ES-I3 (cell line): ENCODE data around the gene IRF3.

Source experiments
- H3K36me3 ChIP-seq: 2 replicates; pipeline ENCODE4 v1.6.1; 2013; ENCODE audit warnings: mild to moderate bottlenecking, low read length, control low read depth, moderate library complexity; ENCODE audit not compliant: insufficient read depth
- H3K4me1 ChIP-seq: 2 replicates; pipeline ENCODE4 v1.6.1; 2013; ENCODE audit warnings: mild to moderate bottlenecking, control low read depth, low read length; ENCODE audit not compliant: insufficient read depth
- H3K9ac ChIP-seq: 2 replicates; pipeline ENCODE4 v1.6.1; 2013; ENCODE audit warnings: low read depth, mild to moderate bottlenecking, low read length, moderate library complexity
- H3K9me3 ChIP-seq: 2 replicates; pipeline ENCODE4 v1.6.1; 2013; ENCODE audit warnings: mild to moderate bottlenecking, low read length, moderate library complexity; ENCODE audit not compliant: control insufficient read depth, insufficient read depth

The IRF3 gene, protein sequence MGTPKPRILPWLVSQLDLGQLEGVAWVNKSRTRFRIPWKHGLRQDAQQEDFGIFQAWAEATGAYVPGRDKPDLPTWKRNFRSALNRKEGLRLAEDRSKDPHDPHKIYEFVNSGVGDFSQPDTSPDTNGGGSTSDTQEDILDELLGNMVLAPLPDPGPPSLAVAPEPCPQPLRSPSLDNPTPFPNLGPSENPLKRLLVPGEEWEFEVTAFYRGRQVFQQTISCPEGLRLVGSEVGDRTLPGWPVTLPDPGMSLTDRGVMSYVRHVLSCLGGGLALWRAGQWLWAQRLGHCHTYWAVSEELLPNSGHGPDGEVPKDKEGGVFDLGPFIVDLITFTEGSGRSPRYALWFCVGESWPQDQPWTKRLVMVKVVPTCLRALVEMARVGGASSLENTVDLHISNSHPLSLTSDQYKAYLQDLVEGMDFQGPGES

DNA sequence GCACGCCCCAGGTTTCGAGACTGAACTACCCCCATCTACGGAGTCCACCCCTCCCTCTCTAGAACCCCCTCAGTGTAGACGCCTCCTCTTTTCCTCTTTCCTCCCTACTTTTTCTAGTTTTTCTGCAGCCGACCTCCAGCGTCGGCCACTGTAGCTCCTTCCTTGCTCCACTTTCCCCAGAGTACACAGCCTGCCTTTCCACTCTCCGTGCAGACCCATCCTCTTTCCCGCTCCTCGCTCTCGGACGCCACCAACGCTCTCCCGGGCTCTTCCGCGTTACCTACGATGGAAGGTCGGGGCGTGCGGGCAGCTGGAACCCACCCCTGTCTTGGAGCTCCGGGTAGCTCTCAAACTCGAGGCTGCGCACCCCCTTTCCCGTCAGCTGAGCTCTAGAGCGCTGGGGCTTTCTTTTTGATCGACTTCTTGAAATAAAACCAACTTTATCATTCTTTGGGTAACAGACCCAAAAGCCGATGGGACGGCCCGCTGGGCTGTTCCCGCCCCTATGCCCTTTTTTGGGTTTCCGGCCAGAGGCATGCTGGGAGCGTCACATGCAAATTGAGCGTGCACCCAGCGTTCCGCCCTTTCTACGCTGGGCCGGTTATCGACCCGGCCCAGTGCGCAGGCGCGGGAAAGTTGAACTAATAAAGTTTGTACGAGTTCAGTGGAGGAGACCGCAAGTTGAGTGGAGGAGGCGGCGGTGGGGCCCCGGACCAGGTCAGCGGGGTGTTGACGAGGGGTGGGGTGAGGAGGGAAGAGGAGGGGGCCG lies at the start of gene IRF3, which contains the start of gene BCL2L12:
TSS of gene IRF3 (minus strand) at position 507 of the 769 bp plus-strand sequence. CDS start 1,019 bp downstream, outside the sequence.
TSS of gene BCL2L12 (plus strand) at position 583 of the 769 bp plus-strand sequence. CDS start 760 bp downstream, outside the sequence.
- H3K9me3 ChIP-seq: no peaks in the 10 kb centered on the region
- no peaks in the 10 kb centered on the region; the same call in 1 of the 2 replicates for H3K4me1 ChIP-seq
- H3K36me3 ChIP-seq: peaks cover under 1% of the 10 kb centered on the region; the same call in 1 of the 2 replicates
- H3K9ac ChIP-seq: peak within 1 kb of the TSS; percentile 95

DNA sequence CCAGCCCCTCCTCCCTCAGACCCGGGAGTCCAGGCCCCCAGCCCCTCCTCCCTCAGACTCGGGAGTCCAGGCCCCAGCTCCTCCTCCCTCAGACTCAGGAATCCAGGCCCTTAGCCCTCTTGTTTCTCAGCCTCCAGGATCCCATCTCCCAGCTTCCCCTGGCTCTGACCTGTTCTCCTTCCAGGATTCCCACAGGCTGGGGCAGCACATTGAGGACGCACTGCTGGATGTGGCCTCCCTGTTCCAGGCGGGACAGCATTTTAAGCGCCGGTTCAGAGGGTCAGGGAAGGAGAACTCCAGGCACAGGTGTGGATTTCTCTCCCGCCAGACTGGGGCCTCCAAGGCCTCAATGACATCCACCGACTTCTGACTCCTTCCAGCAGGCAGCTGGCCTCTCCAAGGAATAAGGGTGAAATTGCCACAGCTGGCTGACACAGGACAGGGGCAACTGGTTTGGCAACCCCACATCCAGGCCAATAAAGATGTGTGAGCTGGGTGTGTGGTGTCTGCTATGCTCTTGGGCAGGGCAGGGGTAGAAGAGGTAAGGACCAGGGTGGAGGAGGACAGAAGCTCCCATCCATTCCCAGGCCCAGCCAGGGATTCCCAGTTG lies 47.7 kb upstream of the IRF3 start:
- H3K36me3 ChIP-seq: no peaks in the 10 kb centered on the region
- no peaks in the 10 kb centered on the region; the same call in 1 of the 2 replicates for H3K4me1 ChIP-seq
- H3K9ac ChIP-seq: no peak overlapping the region
- H3K9me3 ChIP-seq: no peaks in the 10 kb centered on the region

DNA sequence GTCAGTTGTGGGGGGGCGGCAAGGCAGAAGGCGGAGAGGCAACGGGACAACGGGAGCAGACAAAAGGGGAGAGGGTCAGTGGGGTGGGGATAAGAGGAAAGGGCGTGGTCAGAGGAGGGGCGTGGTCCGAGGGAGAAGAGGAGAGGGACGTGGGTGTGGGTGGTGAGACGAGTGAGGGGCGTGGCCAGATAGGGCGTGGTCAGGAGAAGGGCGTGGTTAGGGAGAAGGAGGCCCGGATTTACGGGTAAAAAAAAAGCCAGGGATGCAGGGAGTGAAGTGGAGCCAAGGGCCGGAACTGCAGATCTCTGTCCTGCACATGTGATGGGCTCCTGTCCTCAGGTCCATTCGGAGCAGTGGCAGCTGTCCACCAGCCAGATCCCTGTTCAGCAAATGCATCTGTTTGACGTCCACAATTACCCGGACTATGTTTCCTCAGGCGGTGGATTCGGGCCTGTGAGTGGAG lies 46.8 kb upstream of the IRF3 start:
- Histone ChIP-seq H3K4me1 (no peaks in the 10 kb centered on the region; the same call in 1 of the 2 replicates), H3K9me3 (no peaks in the 10 kb centered on the region), H3K9ac (peak overlapping the region; percentile 34; the same call in 1 of the 2 replicates), H3K36me3 (no peaks in the 10 kb centered on the region)

GRCh38 chr19:49710372-49710951 lies 44.8 kb upstream of the IRF3 start:
- Histone ChIP-seq H3K9ac (no peak overlapping the region), H3K4me1 (no peaks in the 10 kb centered on the region; the same call in 1 of the 2 replicates), H3K36me3 (peaks cover 3% of the 10 kb centered on the region), H3K9me3 (no peaks in the 10 kb centered on the region)

- peaks cover 7% of the 10 kb centered on the region for H3K36me3 ChIP-seq
- no peaks in the 10 kb centered on the region; the same call in 1 of the 2 replicates for H3K4me1 ChIP-seq
- no peak overlapping the region for H3K9ac ChIP-seq
- H3K9me3 ChIP-seq: no peaks in the 10 kb centered on the region
Measured at GRCh38 chr19:49705919-49706318, 40.3 kb upstream of the IRF3 start.

DNA sequence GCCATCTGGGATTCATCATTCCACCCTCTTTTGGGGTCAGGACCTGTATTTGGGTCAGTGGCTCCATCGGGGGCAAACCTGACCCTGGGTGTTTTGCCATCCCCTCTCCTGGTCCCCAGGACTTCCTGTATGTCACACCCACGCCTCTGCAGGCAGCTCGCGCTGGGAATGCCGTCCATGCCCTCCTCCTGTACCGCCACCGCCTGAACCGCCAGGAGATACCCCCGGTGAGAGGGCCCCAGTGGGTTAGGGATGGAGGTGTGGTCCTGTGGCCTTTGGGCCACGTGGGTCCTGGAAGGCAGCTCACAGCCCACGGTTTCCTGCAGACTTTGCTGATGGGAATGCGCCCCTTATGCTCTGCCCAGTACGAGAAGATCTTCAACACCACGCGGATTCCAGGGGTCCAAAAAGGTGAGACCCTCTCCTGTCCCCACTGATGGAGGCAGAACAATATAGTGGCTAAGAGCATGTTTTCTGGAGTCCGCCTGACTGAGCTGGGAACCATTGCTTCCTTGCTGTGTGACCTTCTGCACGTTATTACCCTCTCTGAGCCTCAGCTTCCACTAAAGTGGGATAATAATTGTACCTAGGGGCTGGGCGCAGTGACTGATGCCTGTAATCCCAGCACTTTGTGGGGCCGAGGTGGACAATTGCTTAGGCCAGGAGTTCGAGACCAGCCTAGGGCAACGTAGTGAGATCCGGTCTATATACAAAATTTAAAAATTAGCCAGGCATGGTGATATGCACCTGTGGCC lies 39.4 kb upstream of the IRF3 start:
- H3K4me1 ChIP-seq: peaks cover 2% of the 10 kb centered on the region; the same call in 1 of the 2 replicates
- peaks cover 7% of the 10 kb centered on the region for H3K36me3 ChIP-seq
- H3K9ac ChIP-seq: no peak overlapping the region
- no peaks in the 10 kb centered on the region for H3K9me3 ChIP-seq

DNA sequence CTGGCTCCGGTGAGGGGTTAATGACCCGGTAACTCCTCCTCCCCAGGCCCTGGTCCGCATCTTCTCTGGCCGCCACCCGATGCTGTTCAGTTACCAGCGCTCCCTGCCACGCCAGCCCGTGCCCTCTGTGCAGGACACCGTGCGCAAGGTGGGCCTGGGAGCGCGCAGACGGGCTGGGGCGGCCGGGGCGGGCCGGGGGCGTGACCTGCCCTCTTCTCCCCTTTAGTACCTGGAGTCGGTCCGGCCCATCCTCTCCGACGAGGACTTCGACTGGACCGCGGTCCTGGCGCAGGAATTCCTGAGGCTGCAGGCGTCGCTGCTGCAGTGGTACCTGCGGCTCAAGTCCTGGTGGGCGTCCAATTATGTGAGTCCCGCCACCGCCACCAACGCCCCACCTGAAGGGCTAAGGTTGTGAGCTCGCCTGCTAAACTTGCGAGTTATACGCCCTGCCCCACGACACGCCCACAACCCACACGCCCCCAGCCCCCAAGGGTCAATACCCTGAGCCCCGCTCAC lies 35.7 kb upstream of the IRF3 start:
- H3K9me3 ChIP-seq: no peaks in the 10 kb centered on the region
- H3K36me3 ChIP-seq: peaks cover 7% of the 10 kb centered on the region
- peaks cover 2% of the 10 kb centered on the region; the same call in 1 of the 2 replicates for H3K4me1 ChIP-seq
- H3K9ac ChIP-seq: peak overlapping the region; percentile 28; the same call in 1 of the 2 replicates

DNA sequence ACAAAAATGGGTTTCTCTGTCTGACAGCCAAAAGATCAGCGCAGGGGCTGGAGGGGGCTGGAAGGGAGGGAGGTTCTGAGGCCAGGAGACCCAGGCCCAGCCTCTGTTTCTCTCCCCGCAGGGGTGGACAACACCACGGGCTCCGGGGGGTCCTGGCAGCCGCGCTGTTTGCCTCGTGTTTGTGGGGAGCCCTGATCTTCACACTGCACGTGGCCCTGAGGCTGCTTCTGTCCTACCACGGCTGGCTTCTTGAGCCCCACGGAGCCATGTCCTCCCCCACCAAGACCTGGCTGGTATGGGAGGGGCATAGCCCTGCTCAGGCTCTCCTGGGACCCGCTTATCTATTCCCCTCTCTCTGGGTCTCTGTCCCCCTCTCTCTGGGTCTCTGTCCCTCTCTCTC lies 34.9 kb upstream of the IRF3 start:
- H3K36me3 ChIP-seq: peaks cover 5% of the 10 kb centered on the region; the same call in 1 of the 2 replicates

DNA sequence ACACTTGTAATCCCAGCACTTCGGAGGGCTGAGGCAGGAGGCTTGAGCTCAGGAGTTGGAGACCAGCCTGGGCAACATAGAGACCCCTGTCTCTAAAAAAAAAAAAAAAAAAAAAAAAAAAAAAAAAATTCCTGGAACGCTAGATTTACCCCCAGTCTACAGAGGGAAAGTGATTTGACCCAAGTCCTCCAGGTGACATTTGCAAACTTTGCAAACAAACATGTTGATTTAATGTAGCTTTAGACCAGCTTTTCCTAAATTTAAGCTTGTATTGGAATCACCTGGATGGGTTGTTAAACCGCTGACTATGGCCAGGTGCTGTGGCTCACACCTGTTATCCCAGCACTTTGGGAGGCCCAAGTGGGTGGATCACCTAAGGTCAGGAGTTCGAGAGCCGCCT lies 33.7 kb upstream of the IRF3 start:
- no peaks in the 10 kb centered on the region for H3K36me3 ChIP-seq
- peaks cover 2% of the 10 kb centered on the region; the same call in 1 of the 2 replicates for H3K4me1 ChIP-seq
- H3K9me3 ChIP-seq: no peaks in the 10 kb centered on the region
- H3K9ac ChIP-seq: no peak overlapping the region

More for the DNA sequence above, 34.9 kb upstream of the IRF3 start:
- Histone ChIP-seq H3K9me3 (no peaks in the 10 kb centered on the region), H3K9ac (no peak overlapping the region), H3K4me1 (peaks cover 2% of the 10 kb centered on the region; the same call in 1 of the 2 replicates)

GRCh38 chr19:49696865-49697264 lies 31.2 kb upstream of the IRF3 start:
- Histone ChIP-seq H3K9me3 (no peaks in the 10 kb centered on the region), H3K36me3 (peaks cover 3% of the 10 kb centered on the region; the same call in 1 of the 2 replicates), H3K4me1 (peaks cover 2% of the 10 kb centered on the region; the same call in 1 of the 2 replicates), H3K9ac (no peak overlapping the region)

DNA sequence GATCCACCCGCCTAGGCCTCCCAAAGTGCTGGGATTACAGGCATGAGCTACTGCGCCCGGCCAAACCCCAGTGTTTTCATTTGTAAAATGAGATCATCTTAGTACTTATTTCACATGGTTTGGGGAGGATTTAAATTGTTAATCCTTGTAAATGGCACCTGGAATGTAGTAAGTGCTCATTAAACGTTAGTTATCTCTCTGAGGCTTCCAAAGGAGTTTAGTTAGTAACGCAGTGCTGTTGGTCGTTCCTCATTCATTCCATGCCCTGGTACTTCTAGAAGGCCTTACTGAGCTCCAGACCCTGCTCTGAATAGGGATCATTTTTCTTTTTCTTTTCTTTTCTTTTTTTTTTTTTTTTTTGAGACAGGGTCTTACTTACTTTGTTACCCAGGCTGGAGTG lies 30.5 kb upstream of the IRF3 start:
- no peak overlapping the region for H3K9ac ChIP-seq
- peaks cover 3% of the 10 kb centered on the region; the same call in 1 of the 2 replicates for H3K36me3 ChIP-seq
- H3K4me1 ChIP-seq: peaks cover 2% of the 10 kb centered on the region; the same call in 1 of the 2 replicates
- no peaks in the 10 kb centered on the region for H3K9me3 ChIP-seq

DNA sequence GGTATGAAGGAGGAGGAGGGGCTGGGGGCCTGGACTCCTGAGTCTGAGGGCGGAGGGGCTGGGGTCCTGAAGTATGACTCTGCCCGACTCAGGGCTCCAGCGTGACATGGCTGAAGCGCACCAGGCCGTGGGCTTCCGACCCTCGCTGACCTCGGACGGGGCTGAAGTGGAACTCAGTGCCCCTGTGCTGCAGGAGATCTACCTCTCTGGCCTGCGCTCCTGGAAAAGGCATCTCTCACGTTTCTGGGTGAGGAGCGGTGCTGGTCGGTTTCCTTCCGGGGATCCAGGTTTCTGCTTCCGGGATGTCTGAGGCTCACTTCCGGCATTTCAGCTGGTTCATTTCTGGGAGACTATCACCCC lies 26.5 kb upstream of the IRF3 start:
- peak overlapping the region; percentile 75; the same call in 1 of the 2 replicates for H3K9ac ChIP-seq
- H3K4me1 ChIP-seq: peaks cover 12% of the 10 kb centered on the region; the same call in 1 of the 2 replicates
- H3K9me3 ChIP-seq: no peaks in the 10 kb centered on the region
- H3K36me3 ChIP-seq: peaks cover 3% of the 10 kb centered on the region; the same call in 1 of the 2 replicates
